Measurements from ENCODE around the gene ENAH.

Gene ENAH

DNA sequence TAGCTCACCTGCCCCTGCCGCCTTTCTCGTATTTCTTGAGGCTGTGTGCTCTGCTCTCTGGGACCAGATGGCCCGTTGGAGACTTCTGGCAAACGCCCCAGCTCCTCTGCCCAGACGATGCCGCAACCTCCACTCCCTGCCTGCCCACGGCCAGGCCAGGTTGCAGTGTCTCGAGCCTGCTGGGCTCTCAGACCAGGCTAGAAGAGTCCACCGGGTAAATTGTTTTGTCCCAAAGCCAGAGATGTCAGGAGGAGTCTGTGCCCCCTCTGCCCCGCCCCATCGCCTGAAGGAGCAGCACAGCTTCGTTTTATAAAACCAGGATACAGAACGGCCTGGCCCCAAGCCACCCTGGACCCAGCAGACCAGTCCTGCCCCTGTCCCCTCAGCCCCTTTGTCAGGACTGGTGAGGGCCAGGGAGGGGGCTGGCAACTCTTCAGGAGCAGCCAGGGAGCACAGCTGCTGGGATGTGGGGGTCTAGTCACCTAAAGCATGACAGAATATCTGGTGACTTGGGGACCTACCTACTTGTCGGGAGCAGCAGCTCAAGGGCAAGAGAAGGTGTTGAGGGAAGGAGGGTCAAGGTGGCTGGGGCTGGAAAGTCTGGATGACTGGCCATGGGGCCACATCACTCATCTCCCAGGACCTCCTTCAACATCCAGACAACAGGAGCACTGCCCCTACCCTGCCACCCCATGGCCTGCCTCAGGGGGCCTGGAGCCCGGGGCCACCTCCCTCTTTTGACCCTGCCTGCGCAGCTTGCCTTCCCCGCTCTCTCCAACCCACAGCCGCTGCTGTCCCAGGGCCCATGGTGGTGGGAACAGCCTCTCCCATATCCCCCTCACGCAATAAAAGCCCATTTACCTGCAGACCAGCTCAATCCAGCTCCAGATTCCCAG, 191.1 kb downstream of the ENAH start:
- no peak overlapping the region for H3K27ac ChIP-seq
- in situ Hi-C loops (cut with HindIII; ENCODE audit: low pct_ligation_motif_present, low sequenced_read_pairs): loop anchor here (25.0 kb wide), 1 partner anchor 526 kb away; the partner anchor contains the start of gene SDE2
- no peak for DNase-seq
- H3K27me3 ChIP-seq (replicated peaks): no peaks in the 10 kb centered on the region
- no peaks in the 10 kb centered on the region for H3K36me3 ChIP-seq (replicated peaks)
- H3K4me3 ChIP-seq (ENCODE audit: low read depth, low read length): no peak overlapping the region
- TF ChIP-seq, protein P1, sequence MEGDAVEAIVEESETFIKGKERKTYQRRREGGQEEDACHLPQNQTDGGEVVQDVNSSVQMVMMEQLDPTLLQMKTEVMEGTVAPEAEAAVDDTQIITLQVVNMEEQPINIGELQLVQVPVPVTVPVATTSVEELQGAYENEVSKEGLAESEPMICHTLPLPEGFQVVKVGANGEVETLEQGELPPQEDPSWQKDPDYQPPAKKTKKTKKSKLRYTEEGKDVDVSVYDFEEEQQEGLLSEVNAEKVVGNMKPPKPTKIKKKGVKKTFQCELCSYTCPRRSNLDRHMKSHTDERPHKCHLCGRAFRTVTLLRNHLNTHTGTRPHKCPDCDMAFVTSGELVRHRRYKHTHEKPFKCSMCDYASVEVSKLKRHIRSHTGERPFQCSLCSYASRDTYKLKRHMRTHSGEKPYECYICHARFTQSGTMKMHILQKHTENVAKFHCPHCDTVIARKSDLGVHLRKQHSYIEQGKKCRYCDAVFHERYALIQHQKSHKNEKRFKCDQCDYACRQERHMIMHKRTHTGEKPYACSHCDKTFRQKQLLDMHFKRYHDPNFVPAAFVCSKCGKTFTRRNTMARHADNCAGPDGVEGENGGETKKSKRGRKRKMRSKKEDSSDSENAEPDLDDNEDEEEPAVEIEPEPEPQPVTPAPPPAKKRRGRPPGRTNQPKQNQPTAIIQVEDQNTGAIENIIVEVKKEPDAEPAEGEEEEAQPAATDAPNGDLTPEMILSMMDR (IDR thresholded peaks at IDR 0.05; ENCODE audit: low read depth, low read length, missing control alignments): no peak

DNA sequence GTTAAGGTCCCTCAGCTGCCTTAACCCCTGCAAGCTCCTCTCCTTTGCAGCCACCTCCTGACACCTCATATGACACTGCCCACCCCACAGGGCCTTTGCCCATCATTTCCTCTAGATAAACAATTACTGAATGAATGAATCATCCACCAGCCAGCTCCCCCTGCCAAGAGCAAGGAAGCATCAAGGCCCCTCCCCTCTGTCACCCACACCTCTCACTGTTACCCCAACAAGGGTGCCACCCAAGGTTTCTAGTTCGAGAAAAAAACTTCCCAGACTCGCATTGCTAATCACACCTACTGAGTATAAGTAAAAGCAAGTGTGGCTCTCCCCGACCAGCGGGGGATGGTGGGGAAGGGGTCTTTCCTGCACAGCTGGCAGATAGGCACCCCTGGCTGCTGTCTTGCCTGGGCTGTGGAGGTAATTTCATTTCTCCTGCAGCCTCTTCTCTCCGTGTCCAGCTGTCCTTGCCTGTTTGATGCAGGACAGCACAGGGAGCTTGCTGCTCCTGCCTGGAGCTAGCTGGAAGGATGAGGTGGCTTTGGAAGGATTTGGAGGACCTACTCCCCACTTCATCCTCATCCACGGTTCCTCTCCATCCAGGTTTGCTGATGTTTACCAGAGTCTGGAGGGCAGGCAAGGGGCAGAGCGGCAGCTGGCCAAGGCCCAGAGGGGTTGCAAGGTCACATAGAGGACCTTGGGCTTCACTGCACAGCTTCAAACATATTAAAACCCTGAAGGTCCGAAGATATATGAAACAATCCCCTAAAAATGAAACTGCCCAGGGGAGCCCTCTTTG, 192.0 kb downstream of the ENAH start:
- in situ Hi-C loops (cut with HindIII; ENCODE audit: low pct_ligation_motif_present, low sequenced_read_pairs): loop anchor here (25.0 kb wide), 1 partner anchor 526 kb away; the partner anchor contains the start of gene SDE2

DNA sequence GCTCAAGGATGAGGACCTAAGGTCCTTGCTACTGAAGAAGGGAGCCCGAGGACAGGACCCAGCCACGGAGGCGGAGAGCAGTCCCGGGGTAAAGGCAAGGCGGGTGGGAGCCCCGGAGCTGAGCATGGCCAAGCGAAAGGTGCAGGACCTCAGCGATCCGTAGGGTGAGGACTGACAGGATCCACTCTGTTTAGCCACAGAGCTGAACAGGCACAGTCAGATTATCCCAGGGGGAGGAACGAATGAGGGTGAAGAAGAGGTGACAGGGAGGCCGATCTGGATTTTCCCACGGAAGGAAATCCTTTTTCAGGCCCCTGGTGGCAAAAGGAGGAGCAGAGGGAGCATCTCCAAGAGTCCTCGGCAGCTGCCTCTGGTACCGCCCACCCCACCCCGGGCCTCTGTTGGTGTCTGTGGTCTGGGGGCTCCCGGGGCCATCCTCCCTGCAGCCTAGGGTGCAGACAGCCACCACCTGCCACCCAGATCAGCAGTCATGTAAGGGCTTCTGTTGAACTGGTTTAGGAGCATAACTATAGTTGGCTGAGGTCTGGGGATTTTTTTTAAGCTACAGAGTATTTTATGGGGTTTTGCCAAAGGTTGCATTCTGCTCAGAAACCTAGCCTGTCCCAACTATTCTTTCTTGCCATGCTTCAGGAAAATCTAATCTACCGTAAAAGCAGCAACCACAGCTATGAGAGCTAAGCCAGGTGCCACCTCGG, 192.7 kb downstream of the ENAH start:
- in situ Hi-C loops (cut with HindIII; ENCODE audit: low pct_ligation_motif_present, low sequenced_read_pairs): loop anchor here (25.0 kb wide), 1 partner anchor 527 kb away; the partner anchor contains the start of gene SDE2
- no peaks in the 10 kb centered on the region for H3K27me3 ChIP-seq (replicated peaks)
- H3K27ac ChIP-seq: no peak overlapping the region
- no peak overlapping the region for H3K4me3 ChIP-seq (ENCODE audit: low read depth, low read length)
- TF ChIP-seq, protein P1 (IDR thresholded peaks at IDR 0.05; ENCODE audit: low read depth, low read length, missing control alignments): peak; percentile 34
- DNase-seq: no peak
- H3K36me3 ChIP-seq (replicated peaks): no peaks in the 10 kb centered on the region

More for the DNA sequence above, 192.0 kb downstream of the ENAH start:
- Histone ChIP-seq H3K36me3 (replicated peaks) (no peaks in the 10 kb centered on the region), H3K27ac (no peak overlapping the region), H3K27me3 (replicated peaks) (no peaks in the 10 kb centered on the region), H3K4me3 (ENCODE audit: low read depth, low read length) (no peak overlapping the region)
- DNase-seq: no peak
- TF ChIP-seq, protein P1 (IDR thresholded peaks at IDR 0.05; ENCODE audit: low read depth, low read length, missing control alignments): no peak

DNA sequence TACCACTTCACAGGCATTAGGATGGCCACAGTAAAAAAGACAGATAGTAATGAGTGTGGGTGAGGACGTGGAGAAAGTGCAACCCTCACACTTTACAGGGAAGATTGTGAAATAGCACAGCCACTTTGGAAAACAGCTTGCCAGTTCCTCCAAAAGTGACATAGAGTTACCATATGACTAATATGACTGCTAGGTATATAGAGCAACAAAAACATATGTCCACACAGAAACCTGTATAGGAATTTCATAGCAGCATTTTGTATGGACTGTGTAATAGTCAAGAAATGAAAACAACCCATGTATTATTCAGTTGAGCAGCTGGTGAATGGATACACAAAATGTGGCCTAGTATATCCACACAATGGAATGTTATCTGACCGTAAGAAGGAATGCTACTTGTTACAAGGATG, 194.7 kb downstream of the ENAH start:
- no peaks in the 10 kb centered on the region for H3K27me3 ChIP-seq (replicated peaks)
- H3K27ac ChIP-seq: peak overlapping the region; percentile 32
- DNase-seq: peak; percentile 66
- TF ChIP-seq, protein P1 (IDR thresholded peaks at IDR 0.05; ENCODE audit: low read depth, low read length, missing control alignments): no peak
- no peaks in the 10 kb centered on the region for H3K36me3 ChIP-seq (replicated peaks)
- H3K4me3 ChIP-seq (ENCODE audit: low read depth, low read length): no peak overlapping the region
- in situ Hi-C loops (cut with HindIII; ENCODE audit: low pct_ligation_motif_present, low sequenced_read_pairs): loop anchor here (25.0 kb wide), 1 partner anchor 529 kb away; the partner anchor contains the start of gene SDE2

DNA sequence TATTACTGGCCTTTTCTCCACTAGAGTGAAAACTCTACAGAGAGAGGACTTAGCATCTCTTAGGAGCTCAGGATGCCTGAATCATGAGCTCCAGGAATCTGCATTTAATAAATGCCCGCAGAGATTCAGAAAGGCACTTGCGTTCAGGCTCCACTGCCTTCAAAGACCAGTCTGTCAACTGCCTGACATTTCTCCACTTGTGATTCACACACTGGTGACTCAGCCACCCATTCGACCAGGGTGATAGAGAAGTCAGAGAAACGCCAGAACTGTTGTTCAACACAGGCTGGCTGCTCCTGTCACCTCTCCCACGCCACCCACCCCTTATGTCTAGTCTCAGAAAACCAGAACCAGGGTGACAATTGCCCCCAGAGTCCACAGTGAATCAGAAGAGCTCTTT, 198.2 kb downstream of the ENAH start:
- H3K27ac ChIP-seq: peak overlapping the region; percentile 64
- DNase-seq: peak; percentile 93
- in situ Hi-C loops (cut with HindIII; ENCODE audit: low pct_ligation_motif_present, low sequenced_read_pairs): loop anchor here (25.0 kb wide), 1 partner anchor 533 kb away; the partner anchor contains the start of gene SDE2
- no peaks in the 10 kb centered on the region for H3K36me3 ChIP-seq (replicated peaks)
- TF ChIP-seq, protein P1 (IDR thresholded peaks at IDR 0.05; ENCODE audit: low read depth, low read length, missing control alignments): no peak
- H3K4me3 ChIP-seq (ENCODE audit: low read depth, low read length): no peak overlapping the region
- H3K27me3 ChIP-seq (replicated peaks): no peaks in the 10 kb centered on the region

Measured in brain microvascular endothelial cell (primary cell).